HG03520 (cell line): ENCODE measurements around the gene IDUA.
A peak's percentile ranks its signal among the peaks of the same experiment; 100 is the strongest.
"Not testable (repeated sequence)": the region's sequence is repeated elsewhere in the genome, so short reads cannot be mapped to it uniquely, and the experiment has no call there.

Experiments used
- ATAC-seq: cut with Tn5 transposase; IDR thresholded peaks from one replicate; pipeline ENCODE4 v1.9.1; 2021; ENCODE audit warnings: mild to moderate bottlenecking, moderate library complexity; ENCODE audit not compliant: unreplicated experiment

The IDUA gene

GRCh38 chr4:986879-987623, at the start of gene IDUA:
Gene IDUA (plus strand): TSS chr4:987044. CDS start chr4:987085, 41 bp downstream.
- peak; percentile 72 for ATAC-seq

GRCh38 chr4:939508-939907, 47.3 kb upstream of the IDUA start:
- not testable (repeated sequence) for ATAC-seq

GRCh38 chr4:945274-946102, 41.4 kb upstream of the IDUA start:
- no peak for ATAC-seq

GRCh38 chr4:946103-946450, 40.8 kb upstream of the IDUA start:
- no peak for ATAC-seq

- ATAC-seq, result no peak
Measured at GRCh38 chr4:946517-947471, 40.0 kb upstream of the IDUA start.

- ATAC-seq, result no peak
Measured at GRCh38 chr4:947491-947971, 39.3 kb upstream of the IDUA start.

GRCh38 chr4:948101-948935, 38.5 kb upstream of the IDUA start:
- no peak for ATAC-seq

- no peak for ATAC-seq
Measured at GRCh38 chr4:948936-949300, 37.9 kb upstream of the IDUA start.

GRCh38 chr4:949656-950055, 37.2 kb upstream of the IDUA start:
- ATAC-seq, result no peak

GRCh38 chr4:950136-951020, 36.5 kb upstream of the IDUA start:
- ATAC-seq, result no peak

- no peak for ATAC-seq
Measured at GRCh38 chr4:951186-951585, 35.7 kb upstream of the IDUA start.

GRCh38 chr4:951594-952468, 35.0 kb upstream of the IDUA start:
- ATAC-seq, result no peak

- ATAC-seq, result no peak
Measured at GRCh38 chr4:952881-953573, 33.8 kb upstream of the IDUA start.

GRCh38 chr4:953574-953915, 33.3 kb upstream of the IDUA start:
- ATAC-seq, result no peak

- no peak for ATAC-seq
Measured at GRCh38 chr4:954211-955020, 32.4 kb upstream of the IDUA start.

GRCh38 chr4:955161-955921, 31.5 kb upstream of the IDUA start:
- no peak for ATAC-seq
